C4-2B (cell line): Measurements from ENCODE around the gene GALNT8.

ENCODE experiments used
- ZFX ChIP-seq: fragments of 450-650 bp; IDR thresholded peaks from 2 replicates; pipeline ENCODE4 v1.6.1; 2017
- TF ChIP-seq, protein P1 (sequence below): fragments of 450-650 bp; conservative IDR thresholded peaks from 2 replicates; pipeline ENCODE4 v1.5.1; 2017; ENCODE audit warnings: mild to moderate bottlenecking

DNA sequence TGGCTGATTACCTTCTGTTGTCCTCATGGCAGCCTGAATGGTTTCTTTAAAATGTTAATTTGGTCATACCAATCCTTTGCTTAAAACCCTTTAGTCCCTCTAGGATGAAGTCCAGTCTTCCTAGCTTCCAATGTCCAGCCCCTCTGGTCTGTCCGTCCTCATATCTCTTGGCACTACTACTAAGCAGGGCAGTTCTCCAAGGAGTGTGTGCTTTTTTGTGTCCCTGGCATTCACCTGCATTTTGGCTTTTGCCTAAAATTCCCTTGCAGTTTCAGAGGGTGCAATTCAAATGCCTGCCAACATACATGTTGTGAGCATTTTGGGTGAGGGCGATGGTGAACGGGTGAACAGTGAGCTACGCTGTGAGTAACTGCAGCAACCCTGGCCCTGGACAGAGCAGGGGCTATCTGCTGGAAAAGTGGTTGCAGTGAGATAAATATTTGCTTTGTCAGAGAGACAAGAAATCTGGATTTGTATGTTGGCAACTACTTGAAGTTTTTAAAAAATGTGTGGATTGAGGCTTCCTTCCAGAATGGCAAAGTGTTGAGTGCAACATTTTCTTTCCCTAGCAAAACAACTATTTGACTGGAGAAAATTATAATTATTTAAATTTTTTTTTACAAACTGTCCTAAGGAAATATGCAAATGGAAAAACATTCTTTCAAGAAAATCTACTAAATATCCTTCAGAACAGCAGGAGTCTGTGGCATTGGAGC lies 14.6 kb downstream of the GALNT8 start:
- TF ChIP-seq, protein P1, sequence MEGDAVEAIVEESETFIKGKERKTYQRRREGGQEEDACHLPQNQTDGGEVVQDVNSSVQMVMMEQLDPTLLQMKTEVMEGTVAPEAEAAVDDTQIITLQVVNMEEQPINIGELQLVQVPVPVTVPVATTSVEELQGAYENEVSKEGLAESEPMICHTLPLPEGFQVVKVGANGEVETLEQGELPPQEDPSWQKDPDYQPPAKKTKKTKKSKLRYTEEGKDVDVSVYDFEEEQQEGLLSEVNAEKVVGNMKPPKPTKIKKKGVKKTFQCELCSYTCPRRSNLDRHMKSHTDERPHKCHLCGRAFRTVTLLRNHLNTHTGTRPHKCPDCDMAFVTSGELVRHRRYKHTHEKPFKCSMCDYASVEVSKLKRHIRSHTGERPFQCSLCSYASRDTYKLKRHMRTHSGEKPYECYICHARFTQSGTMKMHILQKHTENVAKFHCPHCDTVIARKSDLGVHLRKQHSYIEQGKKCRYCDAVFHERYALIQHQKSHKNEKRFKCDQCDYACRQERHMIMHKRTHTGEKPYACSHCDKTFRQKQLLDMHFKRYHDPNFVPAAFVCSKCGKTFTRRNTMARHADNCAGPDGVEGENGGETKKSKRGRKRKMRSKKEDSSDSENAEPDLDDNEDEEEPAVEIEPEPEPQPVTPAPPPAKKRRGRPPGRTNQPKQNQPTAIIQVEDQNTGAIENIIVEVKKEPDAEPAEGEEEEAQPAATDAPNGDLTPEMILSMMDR: no peak
- no peak for TF ChIP-seq ZFX
